A673 (cell line): ENCODE data around the gene VN1R5. TPM values are rescaled to one million over a fixed set of nuclear protein-coding genes. Genes with fewer than 3 reads are reported as not detected.
A peak's percentile ranks its signal among the peaks of the same experiment; 100 is the strongest.
"Not testable (repeated sequence)": the region's sequence is repeated elsewhere in the genome, so short reads cannot be mapped to it uniquely, and the experiment has no call there.

ENCODE experiments used
- BruUV-seq: library from RNA; stranded (reverse); fragments of 400-500 nt; replicated peaks from 2 replicates; lab custom pipeline; 2021; lab: Mats Ljungman, UMichigan
- CTCF ChIA-PET: fragments of 300-600 bp; sonication (Branson Sonifier 250); formaldehyde crosslinking; loops from one replicate; lab custom pipeline; 2022; ENCODE audit warnings: antibody characterized with exemption; lab: Charles Lee
- POLR2A ChIA-PET: fragments of 300-600 bp; sonication (Branson Sonifier 250); formaldehyde crosslinking; loops from one replicate; lab custom pipeline; 2022; ENCODE audit warnings: antibody characterized with exemption; ENCODE audit not compliant: low non-redundant PET; lab: Charles Lee
- DNase-seq: peaks from one replicate; pipeline ENCODE4 v3.0.0-alpha.2; 2015; ENCODE audit warnings: low spot score
- H3K27ac ChIP-seq: fragments of 200-600 bp; sonication (generic); 2 replicates; pipeline ENCODE4 v1.5.1; 2016; ENCODE audit warnings: mixed run types, low read depth, mild to moderate bottlenecking, mixed read lengths, antibody characterized with exemption, low read length; ENCODE audit not compliant: poor library complexity, severe bottlenecking
- H3K27me3 ChIP-seq: fragments of 200-600 bp; sonication (generic); replicated peaks from 2 replicates; pipeline ENCODE4 v1.6.1; 2017; ENCODE audit warnings: mixed run types, low read depth, mild to moderate bottlenecking, mixed read lengths, antibody characterized with exemption, low read length; ENCODE audit not compliant: insufficient read depth, poor library complexity
- H3K36me3 ChIP-seq: fragments of 200-600 bp; sonication (generic); 2 replicates; pipeline ENCODE4 v1.6.1; 2016; ENCODE audit warnings: mixed run types, mild to moderate bottlenecking, mixed read lengths, antibody characterized with exemption, low read length; ENCODE audit not compliant: insufficient read depth, poor library complexity, severe bottlenecking
- H3K4me1 ChIP-seq: fragments of 200-600 bp; sonication (generic); 2 replicates; pipeline ENCODE4 v1.6.1; 2017; ENCODE audit warnings: mixed run types, mild to moderate bottlenecking, mixed read lengths, antibody characterized with exemption, low read length; ENCODE audit not compliant: insufficient read depth, poor library complexity, severe bottlenecking
- H3K4me3 ChIP-seq: fragments of 200-600 bp; sonication (generic); 2 replicates; pipeline ENCODE4 v1.5.1; 2016; ENCODE audit warnings: low read depth, mixed run types, mild to moderate bottlenecking, mixed read lengths, low read length; ENCODE audit not compliant: poor library complexity, severe bottlenecking
- H3K9me3 ChIP-seq: fragments of 200-600 bp; sonication (generic); 2 replicates; pipeline ENCODE4 v1.6.1; 2016; ENCODE audit warnings: mixed run types, low read depth, mild to moderate bottlenecking, mixed read lengths, antibody characterized with exemption, low read length; ENCODE audit not compliant: poor library complexity, severe bottlenecking
- EZH2 ChIP-seq: fragments of 200-600 bp; sonication (generic); IDR thresholded peaks from 2 replicates; pipeline ENCODE4 v1.6.1; 2017; ENCODE audit warnings: borderline replicate concordance, low read depth, mild to moderate bottlenecking, mixed read lengths, antibody characterized with exemption, low read length; ENCODE audit not compliant: poor library complexity, severe bottlenecking
- intact Hi-C: fragments of 100-400 bp; cut with micrococcal nuclease; formaldehyde crosslinking; loops from one replicate; pipeline ENCODE4 v1.10.0; 2022; ENCODE audit not compliant: unreplicated experiment
- total RNA-seq: library from RNA; stranded (reverse); gene quantifications from 2 replicates; pipeline ENCODE4 v1.2.3, GENCODE V29; 2021
- TF ChIP-seq, protein P1 (sequence below): fragments of 300-800, 200-600 bp; sonication (generic); conservative IDR thresholded peaks from 2 replicates; pipeline ENCODE4 v1.5.1; 2017; ENCODE audit warnings: low read depth, mild to moderate bottlenecking, antibody characterized with exemption, low read length, moderate library complexity, mixed read lengths

The VN1R5 gene
- total RNA-seq, 1 experiment from 2014 or later = not detected

DNA sequence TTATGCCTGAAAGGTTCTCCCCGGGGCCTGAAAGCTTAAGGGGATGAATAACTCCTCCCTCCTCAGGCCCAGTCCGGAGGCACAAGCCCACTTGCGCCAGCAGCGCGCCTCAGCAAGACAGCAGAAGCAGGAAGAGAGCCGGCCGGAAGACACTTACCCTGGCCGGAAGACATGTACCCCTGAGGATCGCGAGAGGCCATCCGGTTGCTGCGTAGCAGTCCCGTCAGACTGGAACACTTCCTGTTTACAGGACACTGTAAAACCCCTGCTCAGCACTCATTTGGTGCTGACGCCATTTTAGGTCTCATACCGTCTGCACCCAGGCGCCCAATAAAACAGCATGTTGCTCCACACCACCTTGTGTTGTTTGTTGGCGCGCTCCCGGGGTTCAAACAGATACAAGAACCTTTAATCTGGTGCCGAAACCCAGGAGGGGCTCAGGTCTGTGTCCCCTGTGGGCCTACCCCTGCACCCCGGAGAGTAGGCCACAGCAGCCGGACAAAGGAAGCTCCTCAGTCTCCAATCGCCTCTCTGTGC lies 30.3 kb downstream of the VN1R5 start:
- Histone ChIP-seq H3K4me3 (no peak overlapping the region), H3K9me3 (no peaks in the 10 kb centered on the region), H3K36me3 (no peaks in the 10 kb centered on the region), H3K27ac (no peak overlapping the region), H3K4me1 (no peaks in the 10 kb centered on the region), H3K27me3 (no peaks in the 10 kb centered on the region)
- DNase-seq = no peak
- no TSS peak for BruUV-seq
- intact Hi-C loops = no loop called here
- TF ChIP-seq, protein P1, sequence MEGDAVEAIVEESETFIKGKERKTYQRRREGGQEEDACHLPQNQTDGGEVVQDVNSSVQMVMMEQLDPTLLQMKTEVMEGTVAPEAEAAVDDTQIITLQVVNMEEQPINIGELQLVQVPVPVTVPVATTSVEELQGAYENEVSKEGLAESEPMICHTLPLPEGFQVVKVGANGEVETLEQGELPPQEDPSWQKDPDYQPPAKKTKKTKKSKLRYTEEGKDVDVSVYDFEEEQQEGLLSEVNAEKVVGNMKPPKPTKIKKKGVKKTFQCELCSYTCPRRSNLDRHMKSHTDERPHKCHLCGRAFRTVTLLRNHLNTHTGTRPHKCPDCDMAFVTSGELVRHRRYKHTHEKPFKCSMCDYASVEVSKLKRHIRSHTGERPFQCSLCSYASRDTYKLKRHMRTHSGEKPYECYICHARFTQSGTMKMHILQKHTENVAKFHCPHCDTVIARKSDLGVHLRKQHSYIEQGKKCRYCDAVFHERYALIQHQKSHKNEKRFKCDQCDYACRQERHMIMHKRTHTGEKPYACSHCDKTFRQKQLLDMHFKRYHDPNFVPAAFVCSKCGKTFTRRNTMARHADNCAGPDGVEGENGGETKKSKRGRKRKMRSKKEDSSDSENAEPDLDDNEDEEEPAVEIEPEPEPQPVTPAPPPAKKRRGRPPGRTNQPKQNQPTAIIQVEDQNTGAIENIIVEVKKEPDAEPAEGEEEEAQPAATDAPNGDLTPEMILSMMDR = no peak
- TF ChIP-seq EZH2 = no peak
- ChIA-PET CTCF (no interaction called here), POLR2A (no interaction called here)

DNA sequence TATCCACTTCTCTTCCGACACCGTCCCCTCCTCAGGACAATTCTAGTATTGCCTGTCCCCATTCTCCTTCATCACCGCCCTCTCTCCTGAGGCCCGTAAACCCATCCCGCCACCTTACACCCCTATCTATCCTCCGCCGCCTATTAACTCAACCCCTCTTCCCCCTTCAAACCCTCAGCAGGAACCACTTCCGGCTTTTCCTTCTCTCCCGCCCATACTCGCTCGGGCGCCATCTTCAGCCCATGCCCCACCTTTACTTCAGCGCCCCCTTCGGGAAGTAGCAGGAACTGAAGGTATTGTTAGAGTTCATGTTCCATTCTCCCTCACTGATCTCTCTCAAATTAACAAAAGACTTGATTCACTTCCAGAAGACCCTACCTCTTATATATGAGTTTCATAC lies 31.6 kb downstream of the VN1R5 start:
- H3K27me3 ChIP-seq = no peaks in the 10 kb centered on the region
- TF ChIP-seq, protein P1 = peak; percentile 40
- TF ChIP-seq EZH2 = no peak
- no peaks in the 10 kb centered on the region for H3K9me3 ChIP-seq
- DNase-seq = no peak
- no peak overlapping the region for H3K27ac ChIP-seq
- no TSS peak for BruUV-seq
- no peaks in the 10 kb centered on the region for H3K4me1 ChIP-seq
- CTCF ChIA-PET = no interaction called here
- POLR2A ChIA-PET = no interaction called here
- H3K36me3 ChIP-seq = no peaks in the 10 kb centered on the region
- intact Hi-C loops = no loop called here
- H3K4me3 ChIP-seq = no peak overlapping the region

DNA sequence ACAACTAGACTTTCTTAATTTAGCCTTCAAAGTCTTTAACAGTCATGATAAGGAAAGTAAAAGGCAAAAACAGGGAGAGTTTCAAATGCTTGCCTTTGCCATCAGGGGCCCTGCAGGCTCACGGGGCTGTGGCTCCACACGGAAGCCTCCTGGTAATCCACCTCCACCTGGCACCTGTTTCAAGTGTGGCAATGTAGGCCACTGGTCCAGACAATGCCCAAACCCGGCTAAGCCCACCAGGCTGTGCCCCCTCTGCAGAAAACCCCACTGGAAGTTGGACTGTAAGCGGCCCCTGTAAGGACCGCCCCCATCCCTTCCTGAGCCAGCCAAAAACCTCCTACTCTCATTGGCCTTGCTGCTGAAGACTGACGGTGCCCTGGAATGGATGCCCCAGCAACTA lies 32.5 kb downstream of the VN1R5 start:
- BruUV-seq = no TSS peak
- CTCF ChIA-PET = no interaction called here
- no peaks in the 10 kb centered on the region for H3K27me3 ChIP-seq

DNA sequence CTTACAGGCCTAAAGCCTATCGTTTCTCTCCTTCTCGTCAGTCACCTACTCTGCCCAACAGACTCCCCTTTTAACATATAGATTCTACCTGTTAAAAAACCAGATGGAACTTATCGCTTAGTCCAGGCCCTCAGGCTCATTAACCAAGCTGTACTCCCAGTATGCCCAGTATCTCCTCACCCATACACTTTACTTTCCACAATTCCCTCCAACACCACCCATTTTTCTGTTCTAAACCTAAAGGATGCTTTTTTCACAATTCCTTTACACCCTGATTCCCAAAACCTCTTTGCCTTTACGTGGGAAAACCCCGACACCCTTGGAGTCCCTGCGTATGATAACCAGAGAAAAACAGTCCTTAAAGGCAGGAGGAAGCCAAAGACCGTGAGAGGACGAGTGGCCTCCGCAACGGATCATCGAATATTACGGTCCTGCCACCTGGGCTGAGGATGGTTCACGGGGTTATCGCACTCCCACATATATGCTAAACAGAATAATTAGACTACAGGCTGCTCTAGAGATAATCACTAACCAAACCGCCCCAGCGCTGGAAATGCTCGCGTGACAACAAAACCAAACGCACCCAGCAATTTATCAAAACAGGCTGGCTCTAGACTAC lies 33.5 kb downstream of the VN1R5 start:
- CTCF ChIA-PET, DNase-seq, H3K4me1 ChIP-seq, BruUV-seq, H3K36me3 ChIP-seq, H3K27me3 ChIP-seq, H3K4me3 ChIP-seq, POLR2A ChIA-PET, intact Hi-C loops, H3K9me3 ChIP-seq, H3K27ac ChIP-seq: not testable (repeated sequence)

More for the DNA sequence above, 32.5 kb downstream of the VN1R5 start:
- no peak overlapping the region for H3K4me3 ChIP-seq
- H3K4me1 ChIP-seq = no peaks in the 10 kb centered on the region
- POLR2A ChIA-PET = no interaction called here
- no peak for DNase-seq
- intact Hi-C loops = no loop called here
- TF ChIP-seq, protein P1 = no peak
- no peak for TF ChIP-seq EZH2
- no peak overlapping the region for H3K27ac ChIP-seq
- no peaks in the 10 kb centered on the region for H3K36me3 ChIP-seq
- no peaks in the 10 kb centered on the region for H3K9me3 ChIP-seq
